Stimulated activated CD4-positive, alpha-beta T cell treated with anti-CD3 and anti-CD28 coated beads, Interleukin-15, amount 100 ng/mL, for 24 hours (primary cell): ENCODE measurements around the gene ACVR2A.

ENCODE experiments used
- DNase-seq: peaks from one replicate; pipeline ENCODE4 v3.0.0-alpha.2; 2020

The ACVR2A gene

DNA sequence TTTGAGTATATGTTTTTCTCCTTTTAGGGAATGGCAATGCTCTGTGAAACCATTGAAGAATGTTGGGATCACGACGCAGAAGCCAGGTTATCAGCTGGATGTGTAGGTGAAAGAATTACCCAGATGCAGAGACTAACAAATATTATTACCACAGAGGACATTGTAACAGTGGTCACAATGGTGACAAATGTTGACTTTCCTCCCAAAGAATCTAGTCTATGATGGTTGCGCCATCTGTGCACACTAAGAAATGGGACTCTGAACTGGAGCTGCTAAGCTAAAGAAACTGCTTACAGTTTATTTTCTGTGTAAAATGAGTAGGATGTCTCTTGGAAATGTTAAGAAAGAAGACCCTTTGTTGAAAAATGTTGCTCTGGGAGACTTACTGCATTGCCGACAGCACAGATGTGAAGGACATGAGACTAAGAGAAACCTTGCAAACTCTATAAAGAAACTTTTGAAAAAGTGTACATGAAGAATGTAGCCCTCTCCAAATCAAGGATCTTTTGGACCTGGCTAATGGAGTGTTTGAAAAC lies 82.3 kb downstream of the ACVR2A start:
- no peak for DNase-seq

DNA sequence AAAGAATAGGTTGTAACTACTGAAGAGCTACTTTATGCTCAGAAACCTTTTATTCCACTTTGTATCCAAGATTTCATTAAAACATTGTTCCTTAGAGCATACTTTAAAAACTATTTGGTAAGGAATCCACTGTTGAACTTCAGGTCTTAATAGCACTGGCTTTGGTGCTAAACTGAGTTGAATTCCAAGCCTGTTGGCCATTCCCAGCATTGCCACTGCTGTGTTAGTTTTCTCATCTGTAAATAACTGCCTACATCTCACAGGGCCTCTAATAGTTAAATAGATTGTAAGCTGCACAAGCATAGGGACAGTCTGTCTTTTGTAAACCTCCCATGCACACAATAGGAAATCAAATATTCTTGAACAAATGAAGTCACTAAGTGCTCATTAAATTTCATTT lies 89.1 kb downstream of the ACVR2A start:
- DNase-seq = no peak

GRCh38 chr2:147934881-147935620 lies 90.2 kb downstream of the ACVR2A start:
- DNase-seq = no peak

DNA sequence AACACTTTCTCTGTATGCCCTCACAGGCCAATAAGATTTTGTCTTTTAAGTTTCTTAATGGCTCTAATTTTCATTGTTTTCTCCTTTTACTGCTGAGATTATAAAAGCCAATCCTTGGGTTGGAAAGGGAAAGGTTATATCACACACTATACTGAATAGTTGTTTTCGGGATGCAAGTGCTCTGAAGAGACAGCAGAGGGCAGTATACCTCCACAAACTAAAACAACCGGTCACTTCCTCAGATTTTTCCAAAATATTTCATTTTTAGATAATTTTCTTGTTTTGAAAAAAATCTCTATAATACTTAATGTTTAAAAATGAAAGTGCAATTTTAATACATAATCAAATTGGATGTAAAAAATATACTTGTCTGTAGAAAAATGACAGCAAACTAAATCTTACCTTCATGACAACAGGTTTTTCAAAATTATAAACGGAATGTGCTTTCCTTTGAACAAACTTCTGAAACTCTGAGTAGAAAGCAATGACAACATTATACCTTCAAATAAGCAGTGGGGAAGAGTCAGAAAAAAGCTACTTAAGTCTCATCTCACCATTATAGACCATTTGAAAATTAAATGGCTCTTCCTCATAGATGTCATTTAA lies 93.0 kb downstream of the ACVR2A start:
- no peak for DNase-seq

GRCh38 chr2:147939313-147939712 lies 94.5 kb downstream of the ACVR2A start:
- no peak for DNase-seq

GRCh38 chr2:147945660-147946059 lies 100.8 kb downstream of the ACVR2A start:
- no peak for DNase-seq

DNA sequence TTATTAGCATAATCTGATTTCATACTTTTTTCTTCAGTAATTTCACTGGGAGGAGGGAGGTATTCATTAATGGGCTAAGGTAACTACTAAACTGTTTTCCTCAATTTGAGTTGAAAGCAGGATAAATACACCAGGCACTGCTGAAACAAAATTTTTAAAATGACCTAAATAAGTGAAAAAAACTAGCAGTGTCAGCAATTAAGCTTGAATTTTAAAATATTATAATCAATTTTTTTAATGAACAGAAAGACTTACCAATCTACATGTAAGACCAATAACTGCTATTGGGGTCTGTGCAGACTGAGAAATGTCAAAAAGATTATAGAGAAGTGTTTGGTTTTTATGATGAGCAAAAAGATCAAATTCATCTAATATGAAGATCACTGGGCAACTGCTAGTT lies 107.3 kb downstream of the ACVR2A start:
- no peak for DNase-seq

DNA sequence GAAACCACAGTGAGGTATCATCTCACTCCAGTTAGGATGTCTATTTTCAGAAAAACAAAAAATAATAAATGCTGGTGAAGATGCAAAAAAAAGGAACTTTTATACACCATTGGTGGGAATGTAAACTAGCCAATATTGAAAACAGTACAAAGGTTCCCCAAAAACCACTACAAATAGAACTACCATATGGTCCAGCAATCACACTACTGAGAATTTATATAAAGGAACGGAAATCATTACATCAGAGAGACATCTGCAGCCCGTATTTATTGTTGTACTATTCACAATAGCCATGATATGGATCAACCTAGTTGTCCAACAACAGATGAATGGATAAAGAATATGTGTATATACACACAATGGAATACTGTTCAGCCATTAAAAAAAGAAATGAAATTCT lies 123.7 kb downstream of the ACVR2A start:
- DNase-seq = no peak

GRCh38 chr2:147976102-147976501 lies 131.3 kb downstream of the ACVR2A start:
- no peak for DNase-seq

GRCh38 chr2:147977679-147978078 lies 132.8 kb downstream of the ACVR2A start:
- no peak for DNase-seq
